HepG2 (cell line): ENCODE measurements around the gene DIAPH1. TPM values are rescaled to one million over a fixed set of nuclear protein-coding genes. Genes with fewer than 3 reads are reported as not detected.
A peak's percentile ranks its signal among the peaks of the same experiment; 100 is the strongest.

ENCODE experiments used
- GABPA ChIP-seq, 2 experiments: IDR thresholded peaks; 2 replicates each; pipeline ENCODE4 v1.6.1; 2011 to 2016; ENCODE audit warnings: low read depth in 2 of 2, low read length in 1 of 2, missing biosample characterization in 1 of 2, missing genetic modification characterization in 1 of 2
- IRX3 ChIP-seq: sonication (generic); formaldehyde crosslinking; IDR thresholded peaks from 2 replicates; pipeline ENCODE4 v1.8.1; 2023; ENCODE audit warnings: mild to moderate bottlenecking, low read depth, missing genetic modification reagents, borderline replicate concordance
- RBM39 ChIP-seq: fragments of 200-400 bp; formaldehyde crosslinking; IDR thresholded peaks from one replicate; pipeline ENCODE4 v1.6.1; 2018; ENCODE audit warnings: antibody characterized with exemption, mild to moderate bottlenecking, low read depth, low read length; ENCODE audit not compliant: poor library complexity, severe bottlenecking
- SKI ChIP-seq: fragments of 450-650 bp; IDR thresholded peaks from one replicate; pipeline ENCODE4 v1.6.1; 2018; ENCODE audit warnings: mild to moderate bottlenecking; ENCODE audit not compliant: partially characterized antibody
- TAF15 ChIP-seq: fragments of 200-400 bp; formaldehyde crosslinking; IDR thresholded peaks from one replicate; pipeline ENCODE4 v1.6.1; 2018; ENCODE audit warnings: mild to moderate bottlenecking, low read depth, low read length; ENCODE audit not compliant: poor library complexity, severe bottlenecking
- ZBTB39 ChIP-seq: sonication (generic); formaldehyde crosslinking; IDR thresholded peaks from 2 replicates; pipeline ENCODE4 v1.5.0; 2020; ENCODE audit warnings: missing genetic modification reagents
- ZFP82 ChIP-seq: sonication (generic); formaldehyde crosslinking; IDR thresholded peaks from 2 replicates; pipeline ENCODE4 v1.5.1; 2020; ENCODE audit warnings: mild to moderate bottlenecking, missing genetic modification reagents, borderline replicate concordance
- ZNF143 ChIP-seq: sonication (generic); formaldehyde crosslinking; IDR thresholded peaks from 2 replicates; pipeline ENCODE4 v1.4.0; 2020; ENCODE audit warnings: missing genetic modification reagents
- ZNF44 ChIP-seq: sonication (generic); formaldehyde crosslinking; IDR thresholded peaks from 2 replicates; pipeline ENCODE4 v1.5.1; 2020; ENCODE audit warnings: mild to moderate bottlenecking, missing genetic modification reagents
- ZNF484 ChIP-seq: sonication (generic); formaldehyde crosslinking; IDR thresholded peaks from 2 replicates; pipeline ENCODE4 v1.5.1; 2020; ENCODE audit warnings: mild to moderate bottlenecking, low read depth, missing genetic modification reagents, borderline replicate concordance
- ZNF547 ChIP-seq: sonication (generic); formaldehyde crosslinking; IDR thresholded peaks from 2 replicates; pipeline ENCODE4 v1.5.1; 2020; ENCODE audit warnings: mild to moderate bottlenecking, missing genetic modification reagents
- polyA plus RNA-seq, 8 experiments: library from polyadenylated mRNA; depleted of rRNA in 3 of 8; stranded (reverse) in 7 of 8; unstranded in 1 of 8; fragments of >200 nt; fragmentation: Illumina TruSeq in 4 of 8; extraction: Trizol in 4 of 8; gene quantifications; 2 replicates each; pipeline versions ENCODE4 v1.2.1 to v1.2.3, GENCODE V29; 2011 to 2016; ENCODE audit warnings: low read depth in 4 of 8, missing spikeins in 1 of 8, mixed read lengths in 1 of 8; ENCODE audit not compliant: insufficient read depth in 1 of 8
- total RNA-seq, 5 experiments: library from RNA; depleted of rRNA; stranded (reverse); fragments of >200 nt; fragmentation: Illumina TruSeq; extraction: Trizol; gene quantifications; 2 replicates each; pipeline ENCODE4 v1.2.3, GENCODE V29; 2016; ENCODE audit warnings: low read depth in 1 of 5
- TF ChIP-seq, protein P1 (sequence below): IDR thresholded peaks from 2 replicates; pipeline ENCODE4 v1.6.1; 2016; ENCODE audit warnings: mild to moderate bottlenecking, missing biosample characterization, missing genetic modification reagents
- TF ChIP-seq, protein P2 (sequence below): IDR thresholded peaks from 2 replicates; pipeline ENCODE4 v1.6.1; 2016; ENCODE audit warnings: control low read depth
- TF ChIP-seq, protein P3 (sequence below): sonication (generic); formaldehyde crosslinking; IDR thresholded peaks from 2 replicates; pipeline ENCODE4 v1.4.0; 2020; ENCODE audit warnings: missing genetic modification reagents; ENCODE audit errors: not compliant biosample characterization

The DIAPH1 gene
- total and polyA plus RNA-seq, 2 of the 13 experiments (the other 11 are each of a cell fraction or from before 2014, with no cell fraction given): 25.1 to 33.9 TPM

GRCh38 chr5:141524604-141525597 is 93.9 kb downstream of the DIAPH1 start (continued):
- TF ChIP-seq ZNF547 (CRISPR knock-in tag) (no peak; the same call in 1 of the 2 replicates), ZNF143 (no peak), SKI (no peak), RBM39 (no peak), TAF15 (no peak), IRX3 (no peak), ZNF484 (CRISPR knock-in tag) (no peak), ZNF44 (CRISPR knock-in tag) (no peak), ZFP82 (CRISPR knock-in tag) (no peak), ZBTB39 (CRISPR knock-in tag) (no peak), GABPA (IDR thresholded peaks at IDR 0.05; ENCODE audit: low read depth, low read length) (no peak), GABPA (CRISPR knock-in tag; IDR thresholded peaks at IDR 0.05; ENCODE audit: low read depth) (no peak)
- TF ChIP-seq, protein P1, sequence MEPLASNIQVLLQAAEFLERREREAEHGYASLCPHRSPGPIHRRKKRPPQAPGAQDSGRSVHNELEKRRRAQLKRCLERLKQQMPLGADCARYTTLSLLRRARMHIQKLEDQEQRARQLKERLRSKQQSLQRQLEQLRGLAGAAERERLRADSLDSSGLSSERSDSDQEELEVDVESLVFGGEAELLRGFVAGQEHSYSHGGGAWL (CRISPR knock-in tag): 0 out of 2 replicates have a peak, but pooled peaks have one; percentile 36
- TF ChIP-seq, protein P2, sequence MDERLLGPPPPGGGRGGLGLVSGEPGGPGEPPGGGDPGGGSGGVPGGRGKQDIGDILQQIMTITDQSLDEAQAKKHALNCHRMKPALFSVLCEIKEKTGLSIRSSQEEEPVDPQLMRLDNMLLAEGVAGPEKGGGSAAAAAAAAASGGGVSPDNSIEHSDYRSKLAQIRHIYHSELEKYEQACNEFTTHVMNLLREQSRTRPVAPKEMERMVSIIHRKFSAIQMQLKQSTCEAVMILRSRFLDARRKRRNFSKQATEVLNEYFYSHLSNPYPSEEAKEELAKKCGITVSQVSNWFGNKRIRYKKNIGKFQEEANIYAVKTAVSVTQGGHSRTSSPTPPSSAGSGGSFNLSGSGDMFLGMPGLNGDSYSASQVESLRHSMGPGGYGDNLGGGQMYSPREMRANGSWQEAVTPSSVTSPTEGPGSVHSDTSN (CRISPR knock-in tag): no peak
- TF ChIP-seq, protein P3, sequence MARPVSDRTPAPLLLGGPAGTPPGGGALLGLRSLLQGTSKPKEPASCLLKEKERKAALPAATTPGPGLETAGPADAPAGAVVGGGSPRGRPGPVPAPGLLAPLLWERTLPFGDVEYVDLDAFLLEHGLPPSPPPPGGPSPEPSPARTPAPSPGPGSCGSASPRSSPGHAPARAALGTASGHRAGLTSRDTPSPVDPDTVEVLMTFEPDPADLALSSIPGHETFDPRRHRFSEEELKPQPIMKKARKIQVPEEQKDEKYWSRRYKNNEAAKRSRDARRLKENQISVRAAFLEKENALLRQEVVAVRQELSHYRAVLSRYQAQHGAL (CRISPR knock-in tag): no peak
